Neural cell (in vitro differentiated cells): ENCODE data around the gene UBE2QL1. TPM values are rescaled to one million over a fixed set of nuclear protein-coding genes. Genes with fewer than 3 reads are reported as not detected.

Experiments used
- H2AFZ ChIP-seq: fragments of 200-600, 300-800 bp; sonication (generic), shearing (Covaris generic); 2 replicates; pipeline ENCODE4 v1.6.0; 2014; ENCODE audit warnings: low read depth, mild to moderate bottlenecking, antibody characterized with exemption, low read length, moderate library complexity
- H3F3A ChIP-seq: fragments of 200-600 bp; shearing (Covaris generic); 2 replicates; pipeline ENCODE4 v1.6.1; 2016; ENCODE audit warnings: mild to moderate bottlenecking, moderate library complexity, mixed read lengths, antibody characterized with exemption, low read length; ENCODE audit not compliant: insufficient read depth, poor library complexity, severe bottlenecking
- H3K27ac ChIP-seq: fragments of 200-600, 300-800 bp; sonication (generic), shearing (Covaris generic); 2 replicates; pipeline ENCODE4 v1.5.1; 2014; ENCODE audit warnings: mild to moderate bottlenecking, low read length, moderate library complexity
- H3K27me3 ChIP-seq: fragments of 300-800, 200-600 bp; sonication (generic), shearing (Covaris generic); 2 replicates; pipeline ENCODE4 v1.6.0; 2014; ENCODE audit warnings: mild to moderate bottlenecking, low read depth, low read length, moderate library complexity; ENCODE audit not compliant: insufficient read depth
- H3K36me3 ChIP-seq: fragments of 300-800, 200-600 bp; sonication (generic), shearing (Covaris generic); 2 replicates; pipeline ENCODE4 v1.5.1; 2014; ENCODE audit warnings: mild to moderate bottlenecking, antibody characterized with exemption, low read length, moderate library complexity; ENCODE audit not compliant: insufficient read depth
- H3K4me2 ChIP-seq: fragments of 300-800, 200-600 bp; sonication (generic), shearing (Covaris generic); 2 replicates; pipeline ENCODE4 v1.6.0; 2014; ENCODE audit warnings: mild to moderate bottlenecking, low read length
- H3K4me3 ChIP-seq: fragments of 300-800, 200-600 bp; sonication (generic), shearing (Covaris generic); 2 replicates; pipeline ENCODE4 v1.5.1; 2014; ENCODE audit warnings: mild to moderate bottlenecking, low read length, moderate library complexity
- H3K79me2 ChIP-seq: fragments of 200-600 bp; shearing (Covaris generic); replicated peaks from 2 replicates; pipeline ENCODE4 v1.6.0; 2014; ENCODE audit warnings: mild to moderate bottlenecking, low read length, moderate library complexity; ENCODE audit not compliant: insufficient read depth
- H3K9ac ChIP-seq: fragments of 300-800, 200-600 bp; sonication (generic), shearing (Covaris generic); 2 replicates; pipeline ENCODE4 v1.6.1; 2016; ENCODE audit warnings: mild to moderate bottlenecking, low read length, mixed read lengths
- H3K9me2 ChIP-seq: fragments of 200-600 bp; shearing (Covaris generic); 2 replicates; pipeline ENCODE4 v1.6.1; 2016; ENCODE audit warnings: mild to moderate bottlenecking, low read length, mixed read lengths; ENCODE audit not compliant: insufficient read depth
- H3K9me3 ChIP-seq: fragments of 200-600, 300-800 bp; sonication (generic), shearing (Covaris generic); 2 replicates; pipeline ENCODE4 v1.6.1; 2016; ENCODE audit warnings: mild to moderate bottlenecking, mixed run types, low read length, moderate library complexity, mixed read lengths
- H4K20me1 ChIP-seq: fragments of 200-600 bp; shearing (Covaris generic); 2 replicates; pipeline ENCODE4 v1.6.1; 2016; ENCODE audit warnings: mild to moderate bottlenecking, mixed run types; ENCODE audit not compliant: insufficient read depth
- EP300 ChIP-seq: fragments of 450-650 bp; conservative IDR thresholded peaks from 2 replicates; pipeline ENCODE4 v1.6.1; 2014; ENCODE audit warnings: antibody characterized with exemption, mild to moderate bottlenecking, moderate library complexity; ENCODE audit not compliant: poor library complexity, severe bottlenecking
- EZH2 ChIP-seq: fragments of 200-600, 300-800 bp; shearing (Covaris generic), sonication (generic); IDR thresholded peaks from 2 replicates; pipeline ENCODE4 v1.6.1; 2014; ENCODE audit warnings: antibody characterized with exemption, low read length, borderline replicate concordance, mild to moderate bottlenecking; ENCODE audit not compliant: insufficient read depth, poor library complexity, severe bottlenecking
- MXI1 ChIP-seq: fragments of 450-650 bp; conservative IDR thresholded peaks from 2 replicates; pipeline ENCODE4 v1.6.1; 2014; ENCODE audit warnings: antibody characterized with exemption, mild to moderate bottlenecking; ENCODE audit not compliant: poor library complexity, severe bottlenecking
- POLR2AphosphoS5 ChIP-seq: IDR thresholded peaks from 2 replicates; pipeline ENCODE4 v1.6.1; 2012
- RAD21 ChIP-seq: fragments of 450-650 bp; conservative IDR thresholded peaks from 2 replicates; pipeline ENCODE4 v1.6.1; 2014; ENCODE audit warnings: antibody characterized with exemption, mild to moderate bottlenecking, moderate library complexity
- SMC3 ChIP-seq: fragments of 450-650 bp; conservative IDR thresholded peaks from 2 replicates; pipeline ENCODE4 v1.6.1; 2014; ENCODE audit warnings: antibody characterized with exemption, mild to moderate bottlenecking, moderate library complexity; ENCODE audit not compliant: poor library complexity
- TAF1 ChIP-seq: IDR thresholded peaks from 2 replicates; pipeline ENCODE4 v1.6.1; 2012; ENCODE audit warnings: low read depth
- polyA plus RNA-seq: library from polyadenylated mRNA; depleted of rRNA; stranded (reverse); fragments of >200 nt; gene quantifications from 2 replicates; pipeline ENCODE4 v1.2.3, GENCODE V29; 2014
- TF ChIP-seq, protein P1 (sequence below): fragments of 450-650 bp; IDR thresholded peaks from 2 replicates; pipeline ENCODE4 v1.5.1; 2014; ENCODE audit warnings: antibody characterized with exemption, mild to moderate bottlenecking, moderate library complexity; ENCODE audit not compliant: poor library complexity, severe bottlenecking
- TF ChIP-seq, protein P2 (sequence below): IDR thresholded peaks from 2 replicates; pipeline ENCODE4 v1.6.1; 2012; ENCODE audit warnings: borderline replicate concordance

The UBE2QL1 gene
- polyA plus RNA-seq, 1 donor from 2014 or later = 13.8 TPM

DNA sequence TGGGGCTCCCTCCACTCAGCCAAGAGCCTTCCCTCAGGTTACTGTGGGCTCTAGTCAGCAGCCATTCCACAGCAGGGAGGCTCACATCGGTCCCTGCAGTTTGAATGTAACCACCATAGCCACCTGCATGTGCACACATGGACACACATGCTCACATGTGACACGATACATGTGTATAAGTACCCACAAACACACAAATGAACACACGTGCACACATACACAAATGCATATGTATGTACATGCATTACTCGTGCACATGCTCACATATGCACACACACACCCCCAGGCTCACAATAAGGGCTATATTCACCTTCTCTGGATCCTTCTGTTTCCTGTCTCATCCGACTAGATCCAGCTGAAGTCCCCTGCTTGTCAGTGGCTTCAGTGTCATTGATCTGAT lies 36.2 kb downstream of the UBE2QL1 start:
- Histone ChIP-seq H3K4me3 (no peak overlapping the region), H2AFZ (no peak overlapping the region), H3K36me3 (no peaks in the 10 kb centered on the region), H3K4me2 (no peak overlapping the region), H3F3A (no peaks in the 10 kb centered on the region), H4K20me1 (no peaks in the 10 kb centered on the region), H3K79me2 (no peaks in the 10 kb centered on the region), H3K9me2 (no peaks in the 10 kb centered on the region), H3K9me3 (no peaks in the 10 kb centered on the region), H3K9ac (no peak overlapping the region), H3K27ac (no peak overlapping the region), H3K27me3 (no peaks in the 10 kb centered on the region)
- no peak for TF ChIP-seq POLR2AphosphoS5
- no peak for TF ChIP-seq SMC3
- TF ChIP-seq MXI1 = no peak
- no peak for TF ChIP-seq RAD21
- TF ChIP-seq, protein P1, sequence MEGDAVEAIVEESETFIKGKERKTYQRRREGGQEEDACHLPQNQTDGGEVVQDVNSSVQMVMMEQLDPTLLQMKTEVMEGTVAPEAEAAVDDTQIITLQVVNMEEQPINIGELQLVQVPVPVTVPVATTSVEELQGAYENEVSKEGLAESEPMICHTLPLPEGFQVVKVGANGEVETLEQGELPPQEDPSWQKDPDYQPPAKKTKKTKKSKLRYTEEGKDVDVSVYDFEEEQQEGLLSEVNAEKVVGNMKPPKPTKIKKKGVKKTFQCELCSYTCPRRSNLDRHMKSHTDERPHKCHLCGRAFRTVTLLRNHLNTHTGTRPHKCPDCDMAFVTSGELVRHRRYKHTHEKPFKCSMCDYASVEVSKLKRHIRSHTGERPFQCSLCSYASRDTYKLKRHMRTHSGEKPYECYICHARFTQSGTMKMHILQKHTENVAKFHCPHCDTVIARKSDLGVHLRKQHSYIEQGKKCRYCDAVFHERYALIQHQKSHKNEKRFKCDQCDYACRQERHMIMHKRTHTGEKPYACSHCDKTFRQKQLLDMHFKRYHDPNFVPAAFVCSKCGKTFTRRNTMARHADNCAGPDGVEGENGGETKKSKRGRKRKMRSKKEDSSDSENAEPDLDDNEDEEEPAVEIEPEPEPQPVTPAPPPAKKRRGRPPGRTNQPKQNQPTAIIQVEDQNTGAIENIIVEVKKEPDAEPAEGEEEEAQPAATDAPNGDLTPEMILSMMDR = no peak
- TF ChIP-seq, protein P2, sequence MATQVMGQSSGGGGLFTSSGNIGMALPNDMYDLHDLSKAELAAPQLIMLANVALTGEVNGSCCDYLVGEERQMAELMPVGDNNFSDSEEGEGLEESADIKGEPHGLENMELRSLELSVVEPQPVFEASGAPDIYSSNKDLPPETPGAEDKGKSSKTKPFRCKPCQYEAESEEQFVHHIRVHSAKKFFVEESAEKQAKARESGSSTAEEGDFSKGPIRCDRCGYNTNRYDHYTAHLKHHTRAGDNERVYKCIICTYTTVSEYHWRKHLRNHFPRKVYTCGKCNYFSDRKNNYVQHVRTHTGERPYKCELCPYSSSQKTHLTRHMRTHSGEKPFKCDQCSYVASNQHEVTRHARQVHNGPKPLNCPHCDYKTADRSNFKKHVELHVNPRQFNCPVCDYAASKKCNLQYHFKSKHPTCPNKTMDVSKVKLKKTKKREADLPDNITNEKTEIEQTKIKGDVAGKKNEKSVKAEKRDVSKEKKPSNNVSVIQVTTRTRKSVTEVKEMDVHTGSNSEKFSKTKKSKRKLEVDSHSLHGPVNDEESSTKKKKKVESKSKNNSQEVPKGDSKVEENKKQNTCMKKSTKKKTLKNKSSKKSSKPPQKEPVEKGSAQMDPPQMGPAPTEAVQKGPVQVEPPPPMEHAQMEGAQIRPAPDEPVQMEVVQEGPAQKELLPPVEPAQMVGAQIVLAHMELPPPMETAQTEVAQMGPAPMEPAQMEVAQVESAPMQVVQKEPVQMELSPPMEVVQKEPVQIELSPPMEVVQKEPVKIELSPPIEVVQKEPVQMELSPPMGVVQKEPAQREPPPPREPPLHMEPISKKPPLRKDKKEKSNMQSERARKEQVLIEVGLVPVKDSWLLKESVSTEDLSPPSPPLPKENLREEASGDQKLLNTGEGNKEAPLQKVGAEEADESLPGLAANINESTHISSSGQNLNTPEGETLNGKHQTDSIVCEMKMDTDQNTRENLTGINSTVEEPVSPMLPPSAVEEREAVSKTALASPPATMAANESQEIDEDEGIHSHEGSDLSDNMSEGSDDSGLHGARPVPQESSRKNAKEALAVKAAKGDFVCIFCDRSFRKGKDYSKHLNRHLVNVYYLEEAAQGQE = no peak
- no peak for TF ChIP-seq EZH2
- TF ChIP-seq EP300 = no peak
- no peak for TF ChIP-seq TAF1

DNA sequence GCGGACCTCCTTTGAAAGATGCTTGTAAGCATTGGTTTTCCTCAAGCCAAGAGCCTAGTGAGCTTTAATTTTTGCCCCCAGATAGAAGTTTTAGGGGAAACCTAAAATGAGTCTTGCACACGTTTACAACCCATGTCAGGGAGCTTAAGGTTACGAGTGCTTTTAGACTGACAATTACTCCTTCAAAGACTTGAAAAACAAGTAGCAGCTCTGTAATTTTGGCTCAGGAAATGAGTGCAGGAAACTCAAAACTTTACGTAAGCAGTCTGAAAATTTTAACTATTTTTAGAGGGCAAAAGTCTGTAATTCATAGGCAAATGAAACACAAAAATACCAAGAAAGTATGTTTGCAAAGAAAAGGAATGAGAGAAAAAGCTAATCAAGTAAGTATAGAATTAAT lies 36.8 kb downstream of the UBE2QL1 start:
- TF ChIP-seq, protein P1 = no peak
- TF ChIP-seq TAF1 (no peak), RAD21 (no peak), POLR2AphosphoS5 (no peak), MXI1 (no peak), EZH2 (no peak), SMC3 (no peak), EP300 (no peak)
- TF ChIP-seq, protein P2 = no peak
- H3K27me3 ChIP-seq = no peaks in the 10 kb centered on the region
- no peaks in the 10 kb centered on the region for H3K79me2 ChIP-seq
- no peaks in the 10 kb centered on the region for H3K9me2 ChIP-seq
- H2AFZ ChIP-seq = no peak overlapping the region
- H4K20me1 ChIP-seq = no peaks in the 10 kb centered on the region
- no peaks in the 10 kb centered on the region for H3F3A ChIP-seq
- H3K4me3 ChIP-seq = no peak overlapping the region
- H3K9me3 ChIP-seq = no peaks in the 10 kb centered on the region
- no peak overlapping the region for H3K27ac ChIP-seq
- H3K36me3 ChIP-seq = no peaks in the 10 kb centered on the region
- no peak overlapping the region for H3K9ac ChIP-seq
- H3K4me2 ChIP-seq = no peak overlapping the region
